Hepatocyte (in vitro differentiated cells): Measurements from ENCODE around the gene NDUFB5.

Experiments used
- CTCF ChIP-seq: fragments of 200-600 bp; sonication (generic); IDR thresholded peaks from 2 replicates; pipeline ENCODE4 v1.5.1; 2016; ENCODE audit warnings: antibody characterized with exemption, mild to moderate bottlenecking; ENCODE audit not compliant: poor library complexity
- EZH2 ChIP-seq: fragments of 200-600 bp; sonication (generic); IDR thresholded peaks from 2 replicates; pipeline ENCODE4 v1.6.1; 2016; ENCODE audit warnings: antibody characterized with exemption, mild to moderate bottlenecking, borderline replicate concordance
- EZH2phosphoT487 ChIP-seq: fragments of 200-600 bp; sonication (generic); IDR thresholded peaks from one replicate; pipeline ENCODE4 v1.6.1; 2018; ENCODE audit warnings: antibody characterized with exemption, mild to moderate bottlenecking, low read depth, moderate library complexity; ENCODE audit not compliant: unreplicated experiment, severe bottlenecking

DNA sequence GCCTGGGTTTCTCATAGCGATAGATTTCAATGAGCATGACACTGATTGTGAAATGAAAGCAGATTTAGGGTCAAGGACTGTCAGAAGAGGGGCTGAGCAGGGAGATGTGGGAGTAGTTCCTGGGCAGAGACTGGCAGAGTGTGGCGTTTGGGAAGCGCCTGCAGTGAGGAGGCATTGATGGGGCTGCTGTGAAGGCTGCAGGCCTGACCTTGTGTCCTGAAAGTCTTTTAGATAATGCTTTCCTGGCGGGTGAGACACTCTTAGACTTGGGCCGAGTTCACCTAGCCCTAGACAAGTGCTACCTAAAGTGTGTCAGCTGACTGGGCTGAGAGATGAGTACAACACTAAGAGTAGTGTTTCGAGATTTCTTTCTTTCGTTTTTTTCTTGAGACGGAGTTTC lies 68.9 kb downstream of the NDUFB5 start:
- TF ChIP-seq CTCF (no peak), EZH2 (no peak), EZH2phosphoT487 (no peak)
